ENCODE results near the gene SCN1A. TPM values are rescaled to one million over a fixed set of nuclear protein-coding genes. Genes with fewer than 3 reads are reported as not detected.
"Not testable (repeated sequence)": the region's sequence is repeated elsewhere in the genome, so short reads cannot be mapped to it uniquely, and the experiment has no call there.

The SCN1A gene
- total RNA-seq, 1 donor from 2014 or later = 26.9 TPM

DNA sequence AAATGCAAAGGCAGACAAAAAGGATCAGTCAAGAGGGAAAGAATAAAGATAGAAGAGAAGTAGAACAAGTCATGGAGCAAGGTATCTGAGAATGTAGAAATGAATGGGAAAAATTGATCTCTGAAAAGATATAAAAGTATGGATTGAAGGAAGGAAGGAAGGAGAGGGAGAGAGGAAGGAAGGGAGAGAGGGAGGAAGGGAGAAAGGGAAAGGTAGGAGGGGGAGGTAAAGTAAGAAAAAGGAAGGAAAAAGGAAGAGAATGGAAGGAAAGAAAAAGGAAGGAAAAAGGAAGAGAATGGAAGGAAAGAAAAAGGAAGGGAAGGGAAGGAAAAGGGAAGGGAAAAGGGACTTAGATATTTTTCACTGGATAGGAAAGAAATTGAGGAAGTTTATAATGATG, 142.7 kb downstream of the SCN1A start:
- no peak for TF ChIP-seq CTCF (IDR thresholded peaks at IDR 0.05)
- no peaks in the 10 kb centered on the region for H3K36me3 ChIP-seq
- no peak for DNase-seq
- no peaks in the 10 kb centered on the region for H3K4me1 ChIP-seq
- no peak overlapping the region for H3K4me3 ChIP-seq
- no peak for ATAC-seq
- H3K27ac ChIP-seq = no peak overlapping the region
- no peaks in the 10 kb centered on the region for H3K27me3 ChIP-seq
- intact Hi-C loops (cut with DNase I) = no loop called here
- no peaks in the 10 kb centered on the region for H3K9me3 ChIP-seq

- ATAC-seq, H3K4me3 ChIP-seq: not testable (repeated sequence)
These were observed 155.7 kb downstream of the SCN1A start for GRCh38 chr2:165972161-165972560.

DNA sequence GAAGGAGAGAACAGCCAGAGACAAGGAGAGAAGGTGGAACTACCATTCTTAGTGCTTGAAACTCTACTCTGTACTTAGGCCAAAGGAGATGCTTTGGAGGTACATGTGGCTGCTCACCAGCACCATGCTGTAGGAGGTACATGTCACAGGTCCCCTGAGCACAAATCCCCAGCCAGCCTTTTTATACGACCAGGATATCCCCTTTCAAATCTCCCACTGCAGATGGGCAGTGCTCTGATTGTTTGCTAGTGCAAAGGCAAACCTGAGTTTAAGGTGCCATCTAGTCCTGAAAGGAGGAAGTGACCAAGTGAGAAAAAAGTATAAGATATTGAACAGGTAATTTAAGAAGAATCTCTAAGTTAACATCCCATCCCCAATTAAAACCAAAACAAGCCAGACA, 157.2 kb downstream of the SCN1A start:
- no peak for TF ChIP-seq CTCF (IDR thresholded peaks at IDR 0.05)
- H3K27me3 ChIP-seq = no peaks in the 10 kb centered on the region
- no peaks in the 10 kb centered on the region for H3K4me1 ChIP-seq
- H3K27ac ChIP-seq = no peak overlapping the region
- H3K36me3 ChIP-seq = no peaks in the 10 kb centered on the region
- ATAC-seq = no peak
- DNase-seq = no peak
- intact Hi-C loops (cut with DNase I) = no loop called here
- no peak overlapping the region for H3K4me3 ChIP-seq
- H3K9me3 ChIP-seq = no peaks in the 10 kb centered on the region

More at GRCh38 chr2:165972161-165972560, 155.7 kb downstream of the SCN1A start:
- H3K27me3 ChIP-seq; H3K4me1 ChIP-seq; H3K9me3 ChIP-seq; intact Hi-C loops (cut with DNase I); H3K36me3 ChIP-seq; DNase-seq; H3K27ac ChIP-seq: not testable (repeated sequence)

DNA sequence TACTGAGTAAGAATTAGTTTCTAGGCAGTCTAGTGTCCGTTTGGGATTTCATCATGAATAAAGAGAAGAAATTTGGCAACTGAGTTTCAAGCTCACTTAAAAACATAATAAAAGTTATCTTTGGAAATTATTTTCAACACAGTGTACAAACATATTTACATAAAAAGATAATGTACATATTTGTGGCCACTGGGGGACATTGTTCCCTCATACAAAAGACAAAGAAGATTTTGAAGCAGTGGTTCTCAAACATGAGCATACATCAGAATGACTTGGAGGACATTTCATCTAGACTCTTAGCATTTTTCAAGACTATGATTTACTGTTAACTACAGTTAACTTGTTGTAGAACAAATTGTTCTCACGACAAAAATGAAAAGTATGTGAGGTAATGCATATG, 158.6 kb downstream of the SCN1A start:
- no peak for TF ChIP-seq CTCF (IDR thresholded peaks at IDR 0.05)
- H3K4me3 ChIP-seq = no peak overlapping the region
- no peak for DNase-seq
- no peak overlapping the region for H3K27ac ChIP-seq
- intact Hi-C loops (cut with DNase I) = no loop called here
- no peaks in the 10 kb centered on the region for H3K4me1 ChIP-seq
- no peaks in the 10 kb centered on the region for H3K9me3 ChIP-seq
- ATAC-seq = no peak
- H3K36me3 ChIP-seq = no peaks in the 10 kb centered on the region
- H3K27me3 ChIP-seq = no peaks in the 10 kb centered on the region

GRCh38 chr2:165967746-165968145, 160.1 kb downstream of the SCN1A start:
- Histone ChIP-seq H3K36me3 (no peaks in the 10 kb centered on the region), H3K4me1 (no peaks in the 10 kb centered on the region), H3K9me3 (no peaks in the 10 kb centered on the region), H3K4me3 (no peak overlapping the region), H3K27ac (no peak overlapping the region), H3K27me3 (no peaks in the 10 kb centered on the region)
- ATAC-seq (no peak), DNase-seq (no peak)
- no peak for TF ChIP-seq CTCF (IDR thresholded peaks at IDR 0.05)
- intact Hi-C loops (cut with DNase I) = no loop called here

GRCh38 chr2:165961818-165962217, 166.0 kb downstream of the SCN1A start:
- H3K4me3 ChIP-seq = no peak overlapping the region
- intact Hi-C loops (cut with DNase I) = no loop called here
- no peak for TF ChIP-seq CTCF (IDR thresholded peaks at IDR 0.05)
- H3K4me1 ChIP-seq = no peaks in the 10 kb centered on the region
- no peak for ATAC-seq
- no peaks in the 10 kb centered on the region for H3K9me3 ChIP-seq
- H3K27me3 ChIP-seq = no peaks in the 10 kb centered on the region
- no peak for DNase-seq
- H3K36me3 ChIP-seq = no peaks in the 10 kb centered on the region
- H3K27ac ChIP-seq = no peak overlapping the region

Data from upper lobe of right lung (tissue), 1 donor.